ENCODE results near the gene RPRM. TPM values are rescaled to one million over a fixed set of nuclear protein-coding genes. Genes with fewer than 3 reads are reported as not detected.

Gene RPRM
- total RNA-seq, 1 experiment from 2014 or later: 38.4 TPM

DNA sequence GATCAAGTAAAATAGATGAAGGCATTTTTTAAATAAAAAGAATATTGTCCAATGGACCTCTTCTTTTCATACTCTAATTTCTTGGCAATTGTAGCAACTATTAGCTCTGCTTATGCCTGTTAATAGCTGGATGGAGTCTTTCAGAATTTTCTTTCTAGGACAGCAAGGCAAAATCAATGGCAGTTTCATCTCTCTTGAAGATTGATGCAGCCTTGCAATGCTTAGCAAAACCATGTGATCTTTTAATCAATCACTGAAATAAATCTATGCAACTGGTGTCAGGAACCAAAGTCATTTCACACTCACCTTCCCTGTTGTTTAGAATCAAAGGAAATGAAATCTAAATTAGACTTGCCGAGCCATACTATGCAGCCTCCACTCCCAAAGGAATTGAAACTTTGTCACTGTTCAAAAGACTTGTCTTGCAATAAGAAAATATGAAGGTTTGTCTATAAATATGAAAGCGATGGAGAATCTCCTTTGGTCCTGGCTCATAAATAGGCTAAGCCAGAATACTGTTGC is 16.2 kb downstream of the RPRM start:
- Histone ChIP-seq H3K14ac (ENCODE audit: insufficient read depth, low read length) (no peak overlapping the region), H3K79me2 (ENCODE audit: insufficient read depth, low read length) (no peaks in the 10 kb centered on the region), H2BK20ac (ENCODE audit: low read depth, low read length, poor library complexity, severe bottlenecking) (no peak overlapping the region), H3K23ac (ENCODE audit: insufficient read length, low read depth, low read length) (no peak overlapping the region), H2BK15ac (ENCODE audit: low read depth, low read length) (no peak overlapping the region), H3K4ac (ENCODE audit: low read depth, low read length) (no peak overlapping the region), H3K18ac (ENCODE audit: insufficient read length, low read depth, low read length) (no peak overlapping the region), H4K8ac (replicated peaks; ENCODE audit: insufficient read length, low read depth, low read length) (no peak overlapping the region), H3T11ph (ENCODE audit: low read length) (no peak overlapping the region), H2BK12ac (ENCODE audit: insufficient read length, low read depth, low read length) (no peak overlapping the region), H3K23me2 (ENCODE audit: insufficient read length, low read depth, low read length, poor library complexity, severe bottlenecking) (no peaks in the 10 kb centered on the region), H3K27ac (ENCODE audit: insufficient read length, low read depth, low read length) (no peak overlapping the region), H3K9me3 (ENCODE audit: control insufficient read depth, low read depth, low read length) (no peaks in the 10 kb centered on the region), H3K27me3 (ENCODE audit: insufficient read depth, low read length) (no peaks in the 10 kb centered on the region), H3K9ac (ENCODE audit: extremely low read depth, insufficient read length, low read length) (no peak overlapping the region), H4K5ac (ENCODE audit: insufficient read length, low read depth, low read length) (no peak overlapping the region), H4K20me1 (ENCODE audit: control insufficient read depth, insufficient read depth, insufficient read length) (no peaks in the 10 kb centered on the region), H3K56ac (ENCODE audit: insufficient read length, low read depth, low read length) (no peak overlapping the region), H3K4me1 (ENCODE audit: insufficient read depth, low read length) (no peaks in the 10 kb centered on the region; the same call in 1 of the 2 replicates), H2AFZ (ENCODE audit: low read length) (no peak overlapping the region), H2BK120ac (ENCODE audit: low read depth, low read length, poor library complexity, severe bottlenecking) (no peak overlapping the region), H4K91ac (ENCODE audit: insufficient read length, low read depth, low read length) (no peak overlapping the region), H2AK5ac (ENCODE audit: insufficient read length, low read length) (no peak overlapping the region), H3K4me2 (ENCODE audit: insufficient read depth, insufficient read length, low read length) (no peak overlapping the region), H2BK5ac (ENCODE audit: insufficient read length, low read length) (no peak overlapping the region), H3K79me1 (ENCODE audit: insufficient read depth, low read depth, low read length, poor library complexity, severe bottlenecking) (no peaks in the 10 kb centered on the region)
- no CpG with 5 or more reads among the region's 2 CpGs for WGBS (ENCODE audit: extremely low coverage, insufficient read length, low lambda C conversion rate)
- Mint-ChIP-seq H3K36me3 (ENCODE audit: insufficient read depth in 1 of 3, low read depth in 3 of 3) (no peaks in the 10 kb centered on the region; a peak in 1 of 7 replicates), H3K4me3 (no peak overlapping the region), H3K4me1 (peaks cover 34 to 37% of the 10 kb centered on the region in 2 experiments), H3K9me3 (no peaks in the 10 kb centered on the region), H3K27ac (no peak overlapping the region), H3K27me3 (ENCODE audit: low read depth) (no peaks in the 10 kb centered on the region; the same call in 1 of the 2 replicates)
- TF ChIP-seq, protein P1, sequence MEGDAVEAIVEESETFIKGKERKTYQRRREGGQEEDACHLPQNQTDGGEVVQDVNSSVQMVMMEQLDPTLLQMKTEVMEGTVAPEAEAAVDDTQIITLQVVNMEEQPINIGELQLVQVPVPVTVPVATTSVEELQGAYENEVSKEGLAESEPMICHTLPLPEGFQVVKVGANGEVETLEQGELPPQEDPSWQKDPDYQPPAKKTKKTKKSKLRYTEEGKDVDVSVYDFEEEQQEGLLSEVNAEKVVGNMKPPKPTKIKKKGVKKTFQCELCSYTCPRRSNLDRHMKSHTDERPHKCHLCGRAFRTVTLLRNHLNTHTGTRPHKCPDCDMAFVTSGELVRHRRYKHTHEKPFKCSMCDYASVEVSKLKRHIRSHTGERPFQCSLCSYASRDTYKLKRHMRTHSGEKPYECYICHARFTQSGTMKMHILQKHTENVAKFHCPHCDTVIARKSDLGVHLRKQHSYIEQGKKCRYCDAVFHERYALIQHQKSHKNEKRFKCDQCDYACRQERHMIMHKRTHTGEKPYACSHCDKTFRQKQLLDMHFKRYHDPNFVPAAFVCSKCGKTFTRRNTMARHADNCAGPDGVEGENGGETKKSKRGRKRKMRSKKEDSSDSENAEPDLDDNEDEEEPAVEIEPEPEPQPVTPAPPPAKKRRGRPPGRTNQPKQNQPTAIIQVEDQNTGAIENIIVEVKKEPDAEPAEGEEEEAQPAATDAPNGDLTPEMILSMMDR (conservative IDR thresholded peaks at IDR 0.05): no peak
- DNase-seq: no peak
